ENCODE measurements around the gene CCDC85C. TPM values are rescaled to one million over a fixed set of nuclear protein-coding genes. Genes with fewer than 3 reads are reported as not detected.

CCDC85C gene
- total RNA-seq, 2 donors from 2014 or later, result 35.1 to 47.2 TPM

- no peak for DNase-seq (ENCODE audit: low spot score)
- WGBS, result 67% methylated on average over 26 of the region's 26 CpGs
- Histone ChIP-seq H3K36me3 (no peaks in the 10 kb centered on the region), H3K27ac (peak overlapping the region; percentile 60 to 93), H3K9me3 (no peaks in the 10 kb centered on the region), H3K4me3 (no peak overlapping the region), H3K4me1 (replicated peaks) (peaks cover 64% of the 10 kb centered on the region), H3K27me3 (replicated peaks; ENCODE audit: insufficient read depth) (no peaks in the 10 kb centered on the region)
- TF ChIP-seq POLR2A (IDR thresholded peaks at IDR 0.05) (no peak), POLR2AphosphoS5 (IDR thresholded peaks at IDR 0.05) (no peak), CTCF (IDR thresholded peaks at IDR 0.05) (no peak)
- intact Hi-C loops (cut with DNase I), result no loop called here
Measured at GRCh38 chr14:99576761-99577705, 27.0 kb downstream of the CCDC85C start.

GRCh38 chr14:99576304-99576703 is 27.7 kb downstream of the CCDC85C start:
- no peak for TF ChIP-seq CTCF (IDR thresholded peaks at IDR 0.05)
- TF ChIP-seq POLR2AphosphoS5 (IDR thresholded peaks at IDR 0.05), result peak; percentile 24
- TF ChIP-seq POLR2A (IDR thresholded peaks at IDR 0.05), result no peak
- Histone ChIP-seq H3K4me3 (no peak overlapping the region), H3K27me3 (replicated peaks; ENCODE audit: insufficient read depth) (no peaks in the 10 kb centered on the region), H3K27ac (peak overlapping the region; percentile 60 to 93), H3K9me3 (no peaks in the 10 kb centered on the region), H3K36me3 (no peaks in the 10 kb centered on the region), H3K4me1 (replicated peaks) (peaks cover 72% of the 10 kb centered on the region)
- 34% methylated on average over 2 of the region's 5 CpGs for WGBS
- DNase-seq (ENCODE audit: low spot score), result no peak
- intact Hi-C loops (cut with DNase I), result no loop called here

GRCh38 chr14:99575043-99576023 is 28.7 kb downstream of the CCDC85C start:
- 61% methylated on average over 22 of the region's 22 CpGs for WGBS
- DNase-seq (ENCODE audit: low spot score), result peak; percentile 69
- H3K9me3 ChIP-seq, result no peaks in the 10 kb centered on the region
- TF ChIP-seq POLR2A (IDR thresholded peaks at IDR 0.05), result no peak
- peak in 1 of 4 experiments; percentile 20 for TF ChIP-seq CTCF (IDR thresholded peaks at IDR 0.05)
- H3K36me3 ChIP-seq, result no peaks in the 10 kb centered on the region
- H3K4me1 ChIP-seq (replicated peaks), result peaks cover 74% of the 10 kb centered on the region
- H3K27ac ChIP-seq, result peak overlapping the region; percentile 60 to 93
- H3K27me3 ChIP-seq (replicated peaks; ENCODE audit: insufficient read depth), result no peaks in the 10 kb centered on the region
- no peak overlapping the region for H3K4me3 ChIP-seq
- intact Hi-C loops (cut with DNase I), result loop anchor here (2.0 kb wide), 1 partner anchor 27 kb away; no protein-coding TSS in a partner anchor

- peak overlapping the region; percentile 60 to 93 for H3K27ac ChIP-seq
- no peaks in the 10 kb centered on the region for H3K36me3 ChIP-seq
- H3K4me3 ChIP-seq, result no peak overlapping the region
- H3K27me3 ChIP-seq (replicated peaks; ENCODE audit: insufficient read depth), result no peaks in the 10 kb centered on the region
- peak; percentile 49 for DNase-seq (ENCODE audit: low spot score)
- TF ChIP-seq CTCF (IDR thresholded peaks at IDR 0.05) (no peak), POLR2A (IDR thresholded peaks at IDR 0.05) (no peak), POLR2AphosphoS5 (IDR thresholded peaks at IDR 0.05) (peak; percentile 58)
- H3K9me3 ChIP-seq, result no peaks in the 10 kb centered on the region
- peaks cover 82% of the 10 kb centered on the region for H3K4me1 ChIP-seq (replicated peaks)
- intact Hi-C loops (cut with DNase I), result loop anchor here (2.0 kb wide), 1 partner anchor 29 kb away; no protein-coding TSS in a partner anchor
- WGBS, result 12% methylated on average over 11 of the region's 11 CpGs
Measured at GRCh38 chr14:99574099-99574880, 29.7 kb downstream of the CCDC85C start.

All from prostate gland (tissue), 2 donors.